OCI-LY1 (cell line): ENCODE measurements around the gene F9.

Experiments
- EZH2 ChIP-seq: fragments of 200-600 bp; sonication (generic), shearing (Covaris generic); IDR thresholded peaks from 2 replicates; pipeline ENCODE4 v1.8.0; 2017; ENCODE audit warnings: borderline replicate concordance, mixed run types, mild to moderate bottlenecking, antibody characterized with exemption, low read length, moderate library complexity, mixed read lengths
- TF ChIP-seq, protein P1 (sequence below): fragments of 200-600 bp; sonication (generic), shearing (Covaris generic); IDR thresholded peaks from 2 replicates; pipeline ENCODE4 v1.5.1; 2017; ENCODE audit warnings: mild to moderate bottlenecking, antibody characterized with exemption, low read length, moderate library complexity, mixed read lengths

DNA sequence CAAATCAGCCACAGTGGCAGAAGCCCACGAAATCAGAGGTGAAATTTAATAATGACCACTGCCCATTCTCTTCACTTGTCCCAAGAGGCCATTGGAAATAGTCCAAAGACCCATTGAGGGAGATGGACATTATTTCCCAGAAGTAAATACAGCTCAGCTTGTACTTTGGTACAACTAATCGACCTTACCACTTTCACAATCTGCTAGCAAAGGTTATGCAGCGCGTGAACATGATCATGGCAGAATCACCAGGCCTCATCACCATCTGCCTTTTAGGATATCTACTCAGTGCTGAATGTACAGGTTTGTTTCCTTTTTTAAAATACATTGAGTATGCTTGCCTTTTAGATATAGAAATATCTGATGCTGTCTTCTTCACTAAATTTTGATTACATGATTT is at the start of gene F9:
- TF ChIP-seq, protein P1, sequence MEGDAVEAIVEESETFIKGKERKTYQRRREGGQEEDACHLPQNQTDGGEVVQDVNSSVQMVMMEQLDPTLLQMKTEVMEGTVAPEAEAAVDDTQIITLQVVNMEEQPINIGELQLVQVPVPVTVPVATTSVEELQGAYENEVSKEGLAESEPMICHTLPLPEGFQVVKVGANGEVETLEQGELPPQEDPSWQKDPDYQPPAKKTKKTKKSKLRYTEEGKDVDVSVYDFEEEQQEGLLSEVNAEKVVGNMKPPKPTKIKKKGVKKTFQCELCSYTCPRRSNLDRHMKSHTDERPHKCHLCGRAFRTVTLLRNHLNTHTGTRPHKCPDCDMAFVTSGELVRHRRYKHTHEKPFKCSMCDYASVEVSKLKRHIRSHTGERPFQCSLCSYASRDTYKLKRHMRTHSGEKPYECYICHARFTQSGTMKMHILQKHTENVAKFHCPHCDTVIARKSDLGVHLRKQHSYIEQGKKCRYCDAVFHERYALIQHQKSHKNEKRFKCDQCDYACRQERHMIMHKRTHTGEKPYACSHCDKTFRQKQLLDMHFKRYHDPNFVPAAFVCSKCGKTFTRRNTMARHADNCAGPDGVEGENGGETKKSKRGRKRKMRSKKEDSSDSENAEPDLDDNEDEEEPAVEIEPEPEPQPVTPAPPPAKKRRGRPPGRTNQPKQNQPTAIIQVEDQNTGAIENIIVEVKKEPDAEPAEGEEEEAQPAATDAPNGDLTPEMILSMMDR, result no peak
- TF ChIP-seq EZH2, result no peak
